Loucy (cell line): ENCODE measurements around the gene ZFAND3.

Source experiments
- CTCF ChIP-seq: fragments of 200-600 bp; sonication (generic); conservative IDR thresholded peaks from 2 replicates; pipeline ENCODE4 v1.5.1; 2014; ENCODE audit warnings: mild to moderate bottlenecking, antibody characterized with exemption, low read length
- EZH2phosphoT487 ChIP-seq: fragments of 200-600 bp; IDR thresholded peaks from 2 replicates; pipeline ENCODE4 v1.6.1; 2018; ENCODE audit warnings: antibody characterized with exemption, mild to moderate bottlenecking, moderate library complexity, borderline replicate concordance

GRCh38 chr6:37830225-37830624 lies 10.7 kb downstream of the ZFAND3 start:
- TF ChIP-seq EZH2phosphoT487, result no peak
- TF ChIP-seq CTCF, result no peak
